ENCODE data around the gene PHKA2.

The PHKA2 gene

DNA sequence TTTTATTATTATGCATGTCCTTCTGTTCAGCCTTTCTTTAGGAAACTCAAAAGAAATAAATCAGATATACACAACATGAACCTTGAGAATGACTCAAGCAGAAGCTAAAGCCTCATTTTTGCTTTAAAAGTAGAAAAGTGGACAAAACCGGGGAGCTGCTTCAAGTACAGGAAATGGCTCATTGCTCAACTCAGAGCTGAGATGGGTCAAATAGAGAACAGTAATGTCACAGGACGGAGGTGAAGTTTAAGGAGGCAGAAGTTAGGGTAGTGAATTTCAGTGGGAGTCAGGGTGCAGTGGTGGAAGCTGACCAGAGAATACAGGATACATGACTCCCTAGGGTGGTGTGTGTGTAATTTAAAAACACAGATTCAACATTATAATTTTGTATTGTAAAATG, 22.2 kb downstream of the PHKA2 start:
- no peak overlapping the region for H3K27ac ChIP-seq (ENCODE audit: insufficient read depth, low read depth, low read length, poor library complexity, severe bottlenecking)
- no peaks in the 10 kb centered on the region for H3K36me3 ChIP-seq (ENCODE audit: control insufficient read depth, insufficient read depth, low read length)
- H3K27me3 ChIP-seq (ENCODE audit: control insufficient read depth, insufficient read depth, low read length, poor library complexity, severe bottlenecking), result no peaks in the 10 kb centered on the region
- no peaks in the 10 kb centered on the region for H3K9me3 ChIP-seq (ENCODE audit: control insufficient read depth, low read length)
- WGBS, 2 experiments, result 95 to 97% methylated on average over 2 of the region's 2 CpGs
- no peaks in the 10 kb centered on the region for H3K4me1 ChIP-seq (ENCODE audit: control insufficient read depth, insufficient read depth, low read length)
- no peak overlapping the region for H3K4me3 ChIP-seq (ENCODE audit: insufficient read depth, low read depth, low read length)

DNA sequence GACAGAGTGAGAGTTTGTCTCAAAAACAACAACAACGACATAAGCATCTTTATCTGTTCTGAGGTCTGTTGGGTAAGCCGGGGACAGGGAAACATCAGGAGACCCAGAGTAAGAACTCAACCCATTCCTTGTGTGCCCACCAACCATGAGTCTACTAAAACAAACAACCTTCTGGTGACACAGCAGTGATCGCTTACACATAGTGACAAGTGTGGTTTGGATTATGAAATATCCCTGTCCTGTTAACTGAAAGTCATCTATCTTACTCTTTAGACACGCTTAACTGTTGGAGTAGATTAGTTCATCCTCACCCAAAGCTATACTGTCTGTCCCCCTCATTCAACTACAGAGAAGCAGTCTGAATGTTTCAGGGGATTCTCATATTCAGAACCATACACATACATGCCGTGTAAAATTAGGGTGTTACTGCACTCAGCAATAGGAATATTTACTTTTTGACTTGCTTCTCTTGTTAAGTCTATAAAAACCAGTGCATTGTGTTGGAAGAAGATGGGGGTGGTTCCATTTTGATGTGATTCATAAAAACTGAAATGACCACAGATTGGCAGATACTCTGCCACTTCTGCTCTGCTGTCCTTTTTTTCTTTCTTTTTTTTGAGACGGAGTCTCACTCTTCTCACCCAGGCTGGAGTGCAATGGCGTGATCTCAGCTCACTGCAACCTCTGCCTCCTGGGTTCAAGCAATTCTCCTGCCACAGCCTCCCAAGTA, 27.4 kb downstream of the PHKA2 start:
- Histone ChIP-seq H3K4me1 (ENCODE audit: control insufficient read depth, insufficient read depth, low read length) (no peaks in the 10 kb centered on the region), H3K36me3 (ENCODE audit: control insufficient read depth, insufficient read depth, low read length) (no peaks in the 10 kb centered on the region), H3K27me3 (ENCODE audit: control insufficient read depth, insufficient read depth, low read length, poor library complexity, severe bottlenecking) (no peaks in the 10 kb centered on the region), H3K4me3 (ENCODE audit: insufficient read depth, low read depth, low read length) (no peak overlapping the region), H3K27ac (ENCODE audit: insufficient read depth, low read depth, low read length, poor library complexity, severe bottlenecking) (no peak overlapping the region), H3K9me3 (ENCODE audit: control insufficient read depth, low read length) (no peaks in the 10 kb centered on the region)
- WGBS, 2 experiments, result 87 to 95% methylated on average over 4 to 6 of the region's 7 CpGs

DNA sequence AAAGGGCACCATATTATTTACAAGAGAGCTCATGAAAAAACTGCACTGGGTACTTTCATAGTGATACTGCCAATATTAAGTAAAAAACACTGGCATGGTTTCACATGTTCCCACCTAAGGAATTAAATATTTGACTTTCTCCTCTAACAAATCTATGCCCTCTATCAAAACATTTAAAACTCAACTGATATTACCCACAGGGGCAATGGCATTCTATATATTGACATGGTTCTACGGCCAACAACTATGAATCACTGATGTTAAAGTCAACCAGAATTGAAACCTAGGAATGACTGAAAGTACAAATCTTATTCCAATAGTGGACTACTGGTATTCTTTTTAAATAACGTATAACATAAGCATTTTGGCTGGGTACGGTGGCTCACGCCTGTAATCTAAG, 28.2 kb downstream of the PHKA2 start:
- WGBS, 2 experiments, result 94 to 95% methylated on average over 4 of the region's 4 CpGs
- no peaks in the 10 kb centered on the region for H3K36me3 ChIP-seq (ENCODE audit: control insufficient read depth, insufficient read depth, low read length)
- H3K4me1 ChIP-seq (ENCODE audit: control insufficient read depth, insufficient read depth, low read length), result no peaks in the 10 kb centered on the region
- no peaks in the 10 kb centered on the region for H3K27me3 ChIP-seq (ENCODE audit: control insufficient read depth, insufficient read depth, low read length, poor library complexity, severe bottlenecking)
- H3K9me3 ChIP-seq (ENCODE audit: control insufficient read depth, low read length), result no peaks in the 10 kb centered on the region
- H3K27ac ChIP-seq (ENCODE audit: insufficient read depth, low read depth, low read length, poor library complexity, severe bottlenecking), result no peak overlapping the region
- no peak overlapping the region for H3K4me3 ChIP-seq (ENCODE audit: insufficient read depth, low read depth, low read length)

DNA sequence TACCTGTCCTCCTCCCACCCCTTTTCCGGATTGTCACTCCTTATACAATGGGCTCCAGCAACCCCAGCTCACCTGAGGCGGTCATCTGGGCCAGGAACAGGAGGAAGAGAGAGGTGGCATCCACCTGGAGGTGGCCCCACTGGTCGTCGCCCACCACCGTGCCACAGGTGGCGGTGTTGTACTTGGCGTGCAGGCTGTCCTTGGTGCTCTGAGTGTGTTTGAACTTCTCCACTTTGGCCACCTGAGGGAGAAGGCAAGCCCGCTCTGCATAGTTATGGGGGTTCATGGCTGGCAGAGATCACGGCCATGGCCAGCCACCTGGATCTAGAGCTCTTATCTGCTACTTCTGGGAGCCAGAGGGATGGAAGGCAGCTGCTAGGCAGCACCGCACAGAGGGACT, 32.9 kb downstream of the PHKA2 start:
- Histone ChIP-seq H3K27ac (ENCODE audit: insufficient read depth, low read depth, low read length, poor library complexity, severe bottlenecking) (no peak overlapping the region), H3K4me3 (ENCODE audit: insufficient read depth, low read depth, low read length) (no peak overlapping the region), H3K9me3 (ENCODE audit: control insufficient read depth, low read length) (no peaks in the 10 kb centered on the region), H3K27me3 (ENCODE audit: control insufficient read depth, insufficient read depth, low read length, poor library complexity, severe bottlenecking) (no peaks in the 10 kb centered on the region), H3K4me1 (ENCODE audit: control insufficient read depth, insufficient read depth, low read length) (no peaks in the 10 kb centered on the region), H3K36me3 (ENCODE audit: control insufficient read depth, insufficient read depth, low read length) (no peaks in the 10 kb centered on the region)
- WGBS, 2 experiments, result 92 to 95% methylated on average over 9 to 10 of the region's 10 CpGs

DNA sequence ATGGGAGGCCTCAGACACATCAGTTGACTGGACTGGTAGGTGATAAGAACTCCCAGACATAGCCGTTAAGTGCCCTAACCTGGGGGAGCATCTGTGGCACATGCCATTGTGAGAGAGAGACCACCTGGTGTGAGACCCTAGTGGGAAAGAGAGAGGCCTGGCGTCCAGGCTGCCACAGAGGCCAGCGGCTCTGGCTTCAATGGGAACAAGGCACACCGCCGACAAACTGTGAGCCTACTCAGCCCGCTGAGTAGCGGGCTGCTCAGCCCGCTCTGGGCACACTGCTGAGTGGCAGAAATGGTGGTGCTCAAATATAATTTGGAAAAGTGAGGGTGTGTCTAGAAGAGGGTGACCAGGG, 34.0 kb downstream of the PHKA2 start:
- 82 to 84% methylated on average over 8 of the region's 8 CpGs for WGBS, 2 experiments
- H3K27ac ChIP-seq (ENCODE audit: insufficient read depth, low read depth, low read length, poor library complexity, severe bottlenecking), result no peak overlapping the region
- no peaks in the 10 kb centered on the region for H3K27me3 ChIP-seq (ENCODE audit: control insufficient read depth, insufficient read depth, low read length, poor library complexity, severe bottlenecking)

DNA sequence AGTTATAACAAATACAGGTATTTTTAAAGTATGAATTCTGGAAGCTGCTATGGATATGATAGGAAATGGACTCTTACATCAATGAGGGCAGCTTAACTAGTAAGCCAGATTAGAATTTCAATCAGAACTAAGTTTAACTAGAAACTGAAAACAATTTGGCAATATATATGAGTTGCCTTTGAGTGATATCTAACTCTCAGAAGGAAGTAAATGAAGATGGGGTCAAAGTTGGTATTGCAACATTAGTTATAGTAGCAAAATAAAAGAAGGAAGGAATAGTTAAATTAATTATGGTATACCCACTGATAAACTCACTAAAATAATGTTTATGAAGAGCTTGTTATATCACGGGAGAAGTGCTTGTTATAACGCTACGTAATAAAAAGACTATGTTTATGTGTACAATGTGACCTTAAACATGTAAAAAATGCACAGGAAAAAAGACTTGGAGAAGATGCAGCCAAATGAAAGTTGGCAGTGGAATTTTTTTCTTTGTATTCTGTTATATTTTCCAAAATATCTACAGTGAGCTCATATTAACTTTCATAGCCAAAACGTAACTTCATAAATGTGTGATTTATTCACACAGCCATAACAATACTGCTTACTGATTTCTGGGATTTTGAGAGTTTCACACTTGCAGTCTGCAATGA, 34.5 kb downstream of the PHKA2 start:
- Histone ChIP-seq H3K9me3 (ENCODE audit: control insufficient read depth, low read length) (no peaks in the 10 kb centered on the region), H3K4me3 (ENCODE audit: insufficient read depth, low read depth, low read length) (no peak overlapping the region)
- 97 to 100% methylated on average over 3 to 4 of the region's 4 CpGs for WGBS, 2 experiments

More for the DNA sequence above, 34.0 kb downstream of the PHKA2 start:
- no peaks in the 10 kb centered on the region for H3K4me1 ChIP-seq (ENCODE audit: control insufficient read depth, insufficient read depth, low read length)
- no peak overlapping the region for H3K4me3 ChIP-seq (ENCODE audit: insufficient read depth, low read depth, low read length)
- H3K9me3 ChIP-seq (ENCODE audit: control insufficient read depth, low read length), result no peaks in the 10 kb centered on the region
- no peaks in the 10 kb centered on the region for H3K36me3 ChIP-seq (ENCODE audit: control insufficient read depth, insufficient read depth, low read length)

DNA sequence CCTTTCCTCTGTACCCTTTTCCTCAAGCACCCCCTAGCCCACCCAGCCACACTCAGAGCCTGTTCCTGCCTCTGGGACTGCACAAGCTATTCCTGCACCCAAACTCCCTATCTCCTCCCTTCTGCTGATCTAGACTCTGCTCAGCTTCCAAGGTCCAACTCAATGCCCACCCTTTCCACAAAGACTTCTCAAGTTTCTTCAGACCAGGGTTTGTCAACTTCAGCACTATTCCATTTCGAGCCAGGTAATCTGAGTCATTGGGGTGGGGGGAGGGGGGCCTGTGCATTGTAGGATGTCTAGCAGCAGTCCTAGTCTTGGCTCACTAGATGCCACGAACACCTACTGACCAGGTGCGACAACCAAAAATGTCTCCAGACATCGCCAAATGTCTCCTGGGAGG, 37.3 kb downstream of the PHKA2 start:
- 94 to 97% methylated on average over 4 of the region's 4 CpGs for WGBS, 2 experiments
- Histone ChIP-seq H3K27ac (ENCODE audit: insufficient read depth, low read depth, low read length, poor library complexity, severe bottlenecking) (no peak overlapping the region), H3K4me1 (ENCODE audit: control insufficient read depth, insufficient read depth, low read length) (no peaks in the 10 kb centered on the region), H3K9me3 (ENCODE audit: control insufficient read depth, low read length) (no peaks in the 10 kb centered on the region), H3K27me3 (ENCODE audit: control insufficient read depth, insufficient read depth, low read length, poor library complexity, severe bottlenecking) (no peaks in the 10 kb centered on the region), H3K4me3 (ENCODE audit: insufficient read depth, low read depth, low read length) (no peak overlapping the region), H3K36me3 (ENCODE audit: control insufficient read depth, insufficient read depth, low read length) (no peaks in the 10 kb centered on the region)

More for the DNA sequence above, 34.5 kb downstream of the PHKA2 start:
- Histone ChIP-seq H3K4me1 (ENCODE audit: control insufficient read depth, insufficient read depth, low read length) (no peaks in the 10 kb centered on the region), H3K27ac (ENCODE audit: insufficient read depth, low read depth, low read length, poor library complexity, severe bottlenecking) (no peak overlapping the region), H3K27me3 (ENCODE audit: control insufficient read depth, insufficient read depth, low read length, poor library complexity, severe bottlenecking) (no peaks in the 10 kb centered on the region), H3K36me3 (ENCODE audit: control insufficient read depth, insufficient read depth, low read length) (no peaks in the 10 kb centered on the region)

DNA sequence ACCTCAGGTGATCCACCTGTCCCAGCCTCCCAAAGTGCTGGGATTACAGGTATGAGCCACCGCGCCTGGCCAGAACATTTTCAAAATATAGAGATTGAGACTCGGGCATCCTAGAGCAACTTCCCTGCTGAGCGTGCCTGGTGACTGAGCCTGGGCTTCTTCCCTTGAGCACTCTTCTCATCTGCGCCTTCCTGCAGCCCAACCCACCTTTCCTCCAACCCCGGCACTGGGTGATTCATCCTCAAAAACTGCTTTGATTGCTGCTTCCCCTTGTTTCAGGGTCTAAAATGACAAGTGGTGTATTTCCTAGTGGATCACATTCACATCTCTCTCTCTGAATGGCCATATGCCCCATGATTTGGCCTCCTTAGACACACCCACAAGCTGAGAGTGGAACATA, 37.8 kb downstream of the PHKA2 start:
- Histone ChIP-seq H3K4me1 (ENCODE audit: control insufficient read depth, insufficient read depth, low read length) (no peaks in the 10 kb centered on the region), H3K36me3 (ENCODE audit: control insufficient read depth, insufficient read depth, low read length) (no peaks in the 10 kb centered on the region)
- WGBS, 2 experiments, result 94 to 97% methylated on average over 6 of the region's 6 CpGs

DNA sequence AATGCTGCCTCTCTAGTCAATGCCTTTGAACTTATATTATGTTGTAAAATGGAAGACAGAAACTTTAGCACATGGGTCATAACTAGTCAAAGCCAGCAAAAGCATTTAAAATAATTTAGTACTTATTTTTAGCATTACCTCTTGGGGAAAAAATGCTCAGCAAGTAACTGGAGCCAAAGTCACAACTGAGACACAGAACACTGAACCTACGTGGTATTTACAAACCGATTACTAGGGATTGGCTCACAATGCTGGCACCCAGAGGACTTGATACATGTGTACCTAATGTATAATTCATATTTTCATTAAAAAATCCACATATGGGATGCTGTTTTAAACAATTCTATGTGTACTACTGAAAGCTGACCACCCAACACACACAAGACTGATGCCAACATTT, 38.4 kb downstream of the PHKA2 start:
- no peaks in the 10 kb centered on the region for H3K4me1 ChIP-seq (ENCODE audit: control insufficient read depth, insufficient read depth, low read length)
- no peaks in the 10 kb centered on the region for H3K9me3 ChIP-seq (ENCODE audit: control insufficient read depth, low read length)
- no peaks in the 10 kb centered on the region for H3K36me3 ChIP-seq (ENCODE audit: control insufficient read depth, insufficient read depth, low read length)
- no peak overlapping the region for H3K27ac ChIP-seq (ENCODE audit: insufficient read depth, low read depth, low read length, poor library complexity, severe bottlenecking)
- no peak overlapping the region for H3K4me3 ChIP-seq (ENCODE audit: insufficient read depth, low read depth, low read length)
- no CpG with 5 or more reads among the region's 2 CpGs for WGBS, 2 experiments
- H3K27me3 ChIP-seq (ENCODE audit: control insufficient read depth, insufficient read depth, low read length, poor library complexity, severe bottlenecking), result no peaks in the 10 kb centered on the region

More for the DNA sequence above, 37.8 kb downstream of the PHKA2 start:
- H3K27me3 ChIP-seq (ENCODE audit: control insufficient read depth, insufficient read depth, low read length, poor library complexity, severe bottlenecking), result no peaks in the 10 kb centered on the region
- no peak overlapping the region for H3K27ac ChIP-seq (ENCODE audit: insufficient read depth, low read depth, low read length, poor library complexity, severe bottlenecking)
- no peaks in the 10 kb centered on the region for H3K9me3 ChIP-seq (ENCODE audit: control insufficient read depth, low read length)
- H3K4me3 ChIP-seq (ENCODE audit: insufficient read depth, low read depth, low read length), result no peak overlapping the region

DNA sequence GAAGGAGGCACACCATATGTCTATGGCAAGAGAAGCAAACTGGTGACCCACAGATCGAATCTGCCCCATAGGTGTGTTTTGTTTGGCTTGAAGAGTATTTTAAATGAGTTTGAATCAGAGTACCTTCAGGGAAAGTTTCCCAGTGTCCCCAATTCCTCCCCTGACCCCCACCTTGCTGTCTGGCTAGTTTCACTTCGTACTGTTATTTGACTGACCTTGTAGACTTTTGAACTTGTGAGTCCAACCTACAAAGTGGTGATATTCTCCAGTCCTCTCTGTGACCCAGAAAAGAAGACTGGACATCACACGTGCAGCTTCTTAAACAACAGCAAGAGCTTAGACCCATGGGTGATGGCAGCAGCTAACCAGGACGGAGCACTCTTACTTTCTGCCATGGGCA, 39.4 kb downstream of the PHKA2 start:
- Histone ChIP-seq H3K9me3 (ENCODE audit: control insufficient read depth, low read length) (no peaks in the 10 kb centered on the region), H3K27me3 (ENCODE audit: control insufficient read depth, insufficient read depth, low read length, poor library complexity, severe bottlenecking) (no peaks in the 10 kb centered on the region), H3K27ac (ENCODE audit: insufficient read depth, low read depth, low read length, poor library complexity, severe bottlenecking) (no peak overlapping the region), H3K4me3 (ENCODE audit: insufficient read depth, low read depth, low read length) (no peak overlapping the region), H3K36me3 (ENCODE audit: control insufficient read depth, insufficient read depth, low read length) (no peaks in the 10 kb centered on the region), H3K4me1 (ENCODE audit: control insufficient read depth, insufficient read depth, low read length) (no peaks in the 10 kb centered on the region)
- WGBS, 2 experiments, result 89 to 91% methylated on average over 4 of the region's 4 CpGs

All from ectodermal cell (in vitro differentiated cells).